Measurements from ENCODE around the gene ATN1.
A peak's percentile ranks its signal among the peaks of the same experiment; 100 is the strongest.

The ATN1 gene

DNA sequence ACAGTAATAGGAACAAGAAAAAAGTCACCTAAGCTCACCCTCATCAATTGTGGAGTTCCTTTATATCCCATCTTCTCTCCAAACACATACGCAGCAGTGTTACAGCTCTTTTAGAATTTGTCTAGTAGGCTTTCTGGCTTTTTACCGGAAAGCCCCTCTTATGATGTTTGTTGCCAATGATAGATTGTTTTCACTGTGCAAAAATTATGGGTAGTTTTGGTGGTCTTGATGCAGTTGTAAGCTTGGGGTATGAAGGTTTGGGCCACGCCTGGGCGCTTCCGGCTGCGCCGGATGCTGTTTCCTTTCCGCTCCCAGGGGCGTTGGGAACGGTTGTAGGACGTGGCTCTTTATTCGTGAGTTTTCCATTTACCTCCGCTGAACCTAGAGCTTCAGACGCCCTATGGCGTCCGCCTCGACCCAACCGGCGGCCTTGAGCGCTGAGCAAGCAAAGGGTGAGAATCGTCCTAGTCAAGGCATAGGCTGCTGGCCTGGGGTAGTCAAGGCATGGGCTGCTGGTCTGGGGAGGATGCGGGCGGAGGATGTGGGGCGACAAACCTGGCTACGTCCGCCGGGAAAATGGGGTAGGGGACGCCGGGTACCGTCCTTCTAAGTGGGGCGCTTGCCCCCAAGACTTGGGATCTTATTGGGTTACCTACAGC lies 16.1 kb downstream of the ATN1 start, which contains the start of the genes C12orf57 and RNU7-1 (continued):
- TF ChIP-seq GLIS2 (tag by site-specific recombination; IDR thresholded peaks at IDR 0.05), result no peak
- no peak for TF ChIP-seq MYNN (tag by site-specific recombination; IDR thresholded peaks at IDR 0.05; ENCODE audit: borderline replicate concordance)
- TF ChIP-seq, protein P1, sequence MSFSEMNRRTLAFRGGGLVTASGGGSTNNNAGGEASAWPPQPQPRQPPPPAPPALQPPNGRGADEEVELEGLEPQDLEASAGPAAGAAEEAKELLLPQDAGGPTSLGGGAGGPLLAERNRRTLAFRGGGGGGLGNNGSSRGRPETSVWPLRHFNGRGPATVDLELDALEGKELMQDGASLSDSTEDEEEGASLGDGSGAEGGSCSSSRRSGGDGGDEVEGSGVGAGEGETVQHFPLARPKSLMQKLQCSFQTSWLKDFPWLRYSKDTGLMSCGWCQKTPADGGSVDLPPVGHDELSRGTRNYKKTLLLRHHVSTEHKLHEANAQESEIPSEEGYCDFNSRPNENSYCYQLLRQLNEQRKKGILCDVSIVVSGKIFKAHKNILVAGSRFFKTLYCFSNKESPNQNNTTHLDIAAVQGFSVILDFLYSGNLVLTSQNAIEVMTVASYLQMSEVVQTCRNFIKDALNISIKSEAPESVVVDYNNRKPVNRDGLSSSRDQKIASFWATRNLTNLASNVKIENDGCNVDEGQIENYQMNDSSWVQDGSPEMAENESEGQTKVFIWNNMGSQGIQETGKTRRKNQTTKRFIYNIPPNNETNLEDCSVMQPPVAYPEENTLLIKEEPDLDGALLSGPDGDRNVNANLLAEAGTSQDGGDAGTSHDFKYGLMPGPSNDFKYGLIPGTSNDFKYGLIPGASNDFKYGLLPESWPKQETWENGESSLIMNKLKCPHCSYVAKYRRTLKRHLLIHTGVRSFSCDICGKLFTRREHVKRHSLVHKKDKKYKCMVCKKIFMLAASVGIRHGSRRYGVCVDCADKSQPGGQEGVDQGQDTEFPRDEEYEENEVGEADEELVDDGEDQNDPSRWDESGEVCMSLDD (tag by site-specific recombination; IDR thresholded peaks at IDR 0.05), result peak; percentile 89; the same call in 1 of the 2 replicates
- no peak for TF ChIP-seq ZNF621 (tag by site-specific recombination; IDR thresholded peaks at IDR 0.05)
- TF ChIP-seq, protein P2, sequence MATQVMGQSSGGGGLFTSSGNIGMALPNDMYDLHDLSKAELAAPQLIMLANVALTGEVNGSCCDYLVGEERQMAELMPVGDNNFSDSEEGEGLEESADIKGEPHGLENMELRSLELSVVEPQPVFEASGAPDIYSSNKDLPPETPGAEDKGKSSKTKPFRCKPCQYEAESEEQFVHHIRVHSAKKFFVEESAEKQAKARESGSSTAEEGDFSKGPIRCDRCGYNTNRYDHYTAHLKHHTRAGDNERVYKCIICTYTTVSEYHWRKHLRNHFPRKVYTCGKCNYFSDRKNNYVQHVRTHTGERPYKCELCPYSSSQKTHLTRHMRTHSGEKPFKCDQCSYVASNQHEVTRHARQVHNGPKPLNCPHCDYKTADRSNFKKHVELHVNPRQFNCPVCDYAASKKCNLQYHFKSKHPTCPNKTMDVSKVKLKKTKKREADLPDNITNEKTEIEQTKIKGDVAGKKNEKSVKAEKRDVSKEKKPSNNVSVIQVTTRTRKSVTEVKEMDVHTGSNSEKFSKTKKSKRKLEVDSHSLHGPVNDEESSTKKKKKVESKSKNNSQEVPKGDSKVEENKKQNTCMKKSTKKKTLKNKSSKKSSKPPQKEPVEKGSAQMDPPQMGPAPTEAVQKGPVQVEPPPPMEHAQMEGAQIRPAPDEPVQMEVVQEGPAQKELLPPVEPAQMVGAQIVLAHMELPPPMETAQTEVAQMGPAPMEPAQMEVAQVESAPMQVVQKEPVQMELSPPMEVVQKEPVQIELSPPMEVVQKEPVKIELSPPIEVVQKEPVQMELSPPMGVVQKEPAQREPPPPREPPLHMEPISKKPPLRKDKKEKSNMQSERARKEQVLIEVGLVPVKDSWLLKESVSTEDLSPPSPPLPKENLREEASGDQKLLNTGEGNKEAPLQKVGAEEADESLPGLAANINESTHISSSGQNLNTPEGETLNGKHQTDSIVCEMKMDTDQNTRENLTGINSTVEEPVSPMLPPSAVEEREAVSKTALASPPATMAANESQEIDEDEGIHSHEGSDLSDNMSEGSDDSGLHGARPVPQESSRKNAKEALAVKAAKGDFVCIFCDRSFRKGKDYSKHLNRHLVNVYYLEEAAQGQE (tag by site-specific recombination; IDR thresholded peaks at IDR 0.05), result peak; percentile 32
- TF ChIP-seq ZNF521 (tag by site-specific recombination; IDR thresholded peaks at IDR 0.05), result no peak
- TF ChIP-seq, protein P3, sequence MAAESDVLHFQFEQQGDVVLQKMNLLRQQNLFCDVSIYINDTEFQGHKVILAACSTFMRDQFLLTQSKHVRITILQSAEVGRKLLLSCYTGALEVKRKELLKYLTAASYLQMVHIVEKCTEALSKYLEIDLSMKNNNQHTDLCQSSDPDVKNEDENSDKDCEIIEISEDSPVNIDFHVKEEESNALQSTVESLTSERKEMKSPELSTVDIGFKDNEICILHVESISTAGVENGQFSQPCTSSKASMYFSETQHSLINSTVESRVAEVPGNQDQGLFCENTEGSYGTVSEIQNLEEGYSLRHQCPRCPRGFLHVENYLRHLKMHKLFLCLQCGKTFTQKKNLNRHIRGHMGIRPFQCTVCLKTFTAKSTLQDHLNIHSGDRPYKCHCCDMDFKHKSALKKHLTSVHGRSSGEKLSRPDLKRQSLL (tag by site-specific recombination; IDR thresholded peaks at IDR 0.05), result peak; percentile 66; the same call in 1 of the 2 replicates
- no peak for TF ChIP-seq ZNF274 (IDR thresholded peaks at IDR 0.05; ENCODE audit: low read length)
- no peak for TF ChIP-seq ZNF274 (tag by site-specific recombination; IDR thresholded peaks at IDR 0.05; ENCODE audit: borderline replicate concordance)
- no peak for TF ChIP-seq ZNF48 (tag by site-specific recombination; IDR thresholded peaks at IDR 0.05)
- no peak for TF ChIP-seq ZNF426 (tag by site-specific recombination; IDR thresholded peaks at IDR 0.05)
- TF ChIP-seq ZFP69B (tag by site-specific recombination; IDR thresholded peaks at IDR 0.05), result no peak
- TF ChIP-seq, protein P4, sequence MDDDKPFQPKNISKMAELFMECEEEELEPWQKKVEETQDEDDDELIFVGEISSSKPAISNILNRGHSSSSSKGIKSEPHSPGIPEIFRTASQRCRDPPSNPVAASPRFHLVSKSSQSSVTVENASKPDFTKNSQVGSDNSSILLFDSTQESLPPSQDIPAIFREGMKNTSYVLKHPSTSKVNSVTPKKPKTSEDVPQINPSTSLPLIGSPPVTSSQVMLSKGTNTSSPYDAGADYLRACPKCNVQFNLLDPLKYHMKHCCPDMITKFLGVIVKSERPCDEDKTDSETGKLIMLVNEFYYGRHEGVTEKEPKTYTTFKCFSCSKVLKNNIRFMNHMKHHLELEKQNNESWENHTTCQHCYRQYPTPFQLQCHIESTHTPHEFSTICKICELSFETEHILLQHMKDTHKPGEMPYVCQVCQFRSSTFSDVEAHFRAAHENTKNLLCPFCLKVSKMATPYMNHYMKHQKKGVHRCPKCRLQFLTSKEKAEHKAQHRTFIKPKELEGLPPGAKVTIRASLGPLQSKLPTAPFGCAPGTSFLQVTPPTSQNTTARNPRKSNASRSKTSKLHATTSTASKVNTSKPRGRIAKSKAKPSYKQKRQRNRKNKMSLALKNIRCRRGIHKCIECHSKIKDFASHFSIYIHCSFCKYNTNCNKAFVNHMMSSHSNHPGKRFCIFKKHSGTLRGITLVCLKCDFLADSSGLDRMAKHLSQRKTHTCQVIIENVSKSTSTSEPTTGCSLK (tag by site-specific recombination; IDR thresholded peaks at IDR 0.05), result no peak
- TF ChIP-seq, protein P5, sequence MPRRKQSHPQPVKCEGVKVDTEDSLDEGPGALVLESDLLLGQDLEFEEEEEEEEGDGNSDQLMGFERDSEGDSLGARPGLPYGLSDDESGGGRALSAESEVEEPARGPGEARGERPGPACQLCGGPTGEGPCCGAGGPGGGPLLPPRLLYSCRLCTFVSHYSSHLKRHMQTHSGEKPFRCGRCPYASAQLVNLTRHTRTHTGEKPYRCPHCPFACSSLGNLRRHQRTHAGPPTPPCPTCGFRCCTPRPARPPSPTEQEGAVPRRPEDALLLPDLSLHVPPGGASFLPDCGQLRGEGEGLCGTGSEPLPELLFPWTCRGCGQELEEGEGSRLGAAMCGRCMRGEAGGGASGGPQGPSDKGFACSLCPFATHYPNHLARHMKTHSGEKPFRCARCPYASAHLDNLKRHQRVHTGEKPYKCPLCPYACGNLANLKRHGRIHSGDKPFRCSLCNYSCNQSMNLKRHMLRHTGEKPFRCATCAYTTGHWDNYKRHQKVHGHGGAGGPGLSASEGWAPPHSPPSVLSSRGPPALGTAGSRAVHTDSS (tag by site-specific recombination; IDR thresholded peaks at IDR 0.05), result no peak
- TF ChIP-seq HOXD13 (CRISPR knock-in tag; IDR thresholded peaks at IDR 0.05; ENCODE audit: borderline replicate concordance), result no peak
- TF ChIP-seq, protein P6, sequence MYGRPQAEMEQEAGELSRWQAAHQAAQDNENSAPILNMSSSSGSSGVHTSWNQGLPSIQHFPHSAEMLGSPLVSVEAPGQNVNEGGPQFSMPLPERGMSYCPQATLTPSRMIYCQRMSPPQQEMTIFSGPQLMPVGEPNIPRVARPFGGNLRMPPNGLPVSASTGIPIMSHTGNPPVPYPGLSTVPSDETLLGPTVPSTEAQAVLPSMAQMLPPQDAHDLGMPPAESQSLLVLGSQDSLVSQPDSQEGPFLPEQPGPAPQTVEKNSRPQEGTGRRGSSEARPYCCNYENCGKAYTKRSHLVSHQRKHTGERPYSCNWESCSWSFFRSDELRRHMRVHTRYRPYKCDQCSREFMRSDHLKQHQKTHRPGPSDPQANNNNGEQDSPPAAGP (tag by site-specific recombination; IDR thresholded peaks at IDR 0.05), result peak; percentile 39; the same call in 1 of the 2 replicates
- peak; percentile 57 for TF ChIP-seq ZNF24 (tag by site-specific recombination; IDR thresholded peaks at IDR 0.05)
- TF ChIP-seq ZNF157 (tag by site-specific recombination; IDR thresholded peaks at IDR 0.05), result no peak
- TF ChIP-seq, protein P7, sequence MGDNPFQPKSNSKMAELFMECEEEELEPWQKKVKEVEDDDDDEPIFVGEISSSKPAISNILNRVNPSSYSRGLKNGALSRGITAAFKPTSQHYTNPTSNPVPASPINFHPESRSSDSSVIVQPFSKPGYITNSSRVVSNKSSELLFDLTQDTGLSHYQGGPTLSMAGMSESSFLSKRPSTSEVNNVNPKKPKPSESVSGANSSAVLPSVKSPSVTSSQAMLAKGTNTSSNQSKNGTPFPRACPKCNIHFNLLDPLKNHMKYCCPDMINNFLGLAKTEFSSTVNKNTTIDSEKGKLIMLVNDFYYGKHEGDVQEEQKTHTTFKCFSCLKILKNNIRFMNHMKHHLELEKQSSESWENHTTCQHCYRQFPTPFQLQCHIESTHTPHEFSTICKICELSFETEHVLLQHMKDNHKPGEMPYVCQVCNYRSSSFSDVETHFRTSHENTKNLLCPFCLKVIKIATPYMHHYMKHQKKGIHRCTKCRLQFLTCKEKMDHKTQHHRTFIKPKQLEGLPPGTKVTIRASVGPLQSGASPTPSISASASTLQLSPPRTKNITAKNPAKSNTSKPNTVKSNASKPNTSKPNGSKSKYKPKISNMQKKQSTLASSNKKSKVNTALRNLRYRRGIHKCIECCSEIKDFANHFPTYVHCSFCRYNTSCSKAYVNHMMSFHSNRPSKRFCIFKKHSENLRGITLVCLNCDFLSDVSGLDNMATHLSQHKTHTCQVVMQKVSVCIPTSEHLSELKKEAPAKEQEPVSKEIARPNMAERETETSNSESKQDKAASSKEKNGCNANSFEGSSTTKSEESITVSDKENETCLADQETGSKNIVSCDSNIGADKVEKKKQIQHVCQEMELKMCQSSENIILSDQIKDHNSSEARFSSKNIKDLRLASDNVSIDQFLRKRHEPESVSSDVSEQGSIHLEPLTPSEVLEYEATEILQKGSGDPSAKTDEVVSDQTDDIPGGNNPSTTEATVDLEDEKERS (tag by site-specific recombination; IDR thresholded peaks at IDR 0.05), result no peak
- peak; percentile 19; the same call in 1 of the 2 replicates for TF ChIP-seq ZNF501 (tag by site-specific recombination; IDR thresholded peaks at IDR 0.05)
- TF ChIP-seq ZNF623 (tag by site-specific recombination; IDR thresholded peaks at IDR 0.05), result no peak; the same call in 1 of the 2 replicates
- no peak for TF ChIP-seq ZNF302 (tag by site-specific recombination; IDR thresholded peaks at IDR 0.05; ENCODE audit: low read depth)
- TF ChIP-seq ZBTB17 (tag by site-specific recombination; IDR thresholded peaks at IDR 0.05), result peak; percentile 1; the same call in 1 of the 2 replicates
- no peak for TF ChIP-seq ZNF658 (tag by site-specific recombination; IDR thresholded peaks at IDR 0.05)
